GM13977 (cell line): ENCODE measurements around the gene CYTH2.

Experiments used
- DNase-seq: peaks from one replicate; pipeline ENCODE4 v3.0.0; 2012; ENCODE audit warnings: low spot score
- CTCF ChIP-seq: IDR thresholded peaks from 2 replicates; pipeline ENCODE4 v1.5.1; 2012; ENCODE audit warnings: mild to moderate bottlenecking, control low read depth; ENCODE audit not compliant: insufficient read depth; ENCODE audit errors: extremely low read depth, missing control alignments
- in situ Hi-C: fragments of 300-500 bp; cut with MboI; formaldehyde crosslinking; loops from one replicate; pipeline ENCODE4 v1.12.0; 2022; ENCODE audit warnings: low sequenced_read_pairs, low pct_unique_long_range_greater_than_20kb, mixed read lengths, inconsistent platforms; ENCODE audit not compliant: unreplicated experiment

CYTH2 gene

GRCh38 chr19:48493718-48494401 lies 24.7 kb downstream of the CYTH2 start:
- TF ChIP-seq CTCF: no peak
- in situ Hi-C loops: no loop called here
- no peak for DNase-seq

- in situ Hi-C loops: no loop called here
These were observed 26.2 kb downstream of the CYTH2 start for GRCh38 chr19:48495396-48495795.

GRCh38 chr19:48496959-48497727 lies 28.0 kb downstream of the CYTH2 start:
- no peak for DNase-seq
- TF ChIP-seq CTCF: no peak
- in situ Hi-C loops: no loop called here

More at GRCh38 chr19:48495396-48495795, 26.2 kb downstream of the CYTH2 start:
- no peak for TF ChIP-seq CTCF
- no peak for DNase-seq

- in situ Hi-C loops: no loop called here
- TF ChIP-seq CTCF: no peak
- DNase-seq: no peak
These were observed 28.8 kb downstream of the CYTH2 start for GRCh38 chr19:48497728-48498594.

- TF ChIP-seq CTCF: peak; percentile 11
- no peak for DNase-seq
- in situ Hi-C loops: no loop called here
These were observed 29.6 kb downstream of the CYTH2 start for GRCh38 chr19:48498595-48499311.
